BE2C (cell line): ENCODE data around the gene OSM.

ENCODE experiments used
- DNase-seq: peaks from one replicate; pipeline ENCODE4 v3.0.0-alpha.2; 2020
- H3K27me3 ChIP-seq: fragments of 250-450 bp; sonication (Bioruptor Pico); 2 replicates; pipeline ENCODE4 v1.5.1; 2020; ENCODE audit warnings: mild to moderate bottlenecking
- H3K36me3 ChIP-seq: fragments of 250-450 bp; sonication (Bioruptor Pico); 2 replicates; pipeline ENCODE4 v1.5.1; 2020; ENCODE audit warnings: mild to moderate bottlenecking
- H3K4me1 ChIP-seq: fragments of 250-450 bp; sonication (Bioruptor Pico); 2 replicates; pipeline ENCODE4 v1.5.1; 2020
- H3K4me3 ChIP-seq: 2 replicates; pipeline ENCODE4 v1.5.1; 2011; ENCODE audit warnings: low read depth, low read length
- H3K9me3 ChIP-seq: fragments of 250-450 bp; sonication (Bioruptor Pico); 2 replicates; pipeline ENCODE4 v1.5.1; 2020
- TF ChIP-seq, protein P1 (sequence below): IDR thresholded peaks from 2 replicates; pipeline ENCODE4 v1.5.1; 2012; ENCODE audit warnings: mild to moderate bottlenecking, low read depth, low read length

Gene OSM

DNA sequence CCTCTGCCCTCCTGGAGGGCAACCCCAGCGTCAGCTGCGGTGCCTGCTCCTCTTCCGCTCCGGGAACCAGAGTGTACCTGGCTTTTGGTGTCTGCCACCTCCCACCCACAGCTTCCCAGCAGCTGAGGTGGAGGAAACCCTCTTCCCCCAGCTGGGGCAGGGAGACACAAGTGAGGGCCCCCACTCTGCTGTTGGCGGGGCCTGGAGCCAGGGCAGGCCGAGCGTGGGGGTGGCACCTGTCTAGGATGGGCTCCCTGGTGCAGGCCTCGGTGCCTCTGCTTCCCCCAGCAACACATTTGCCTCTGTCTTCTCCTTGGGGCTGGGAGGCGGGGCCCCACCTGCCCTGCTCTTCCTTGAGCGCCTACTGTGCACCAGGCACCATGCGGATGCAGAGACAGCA is 6.4 kb downstream of the OSM start:
- DNase-seq = no peak
- TF ChIP-seq, protein P1, sequence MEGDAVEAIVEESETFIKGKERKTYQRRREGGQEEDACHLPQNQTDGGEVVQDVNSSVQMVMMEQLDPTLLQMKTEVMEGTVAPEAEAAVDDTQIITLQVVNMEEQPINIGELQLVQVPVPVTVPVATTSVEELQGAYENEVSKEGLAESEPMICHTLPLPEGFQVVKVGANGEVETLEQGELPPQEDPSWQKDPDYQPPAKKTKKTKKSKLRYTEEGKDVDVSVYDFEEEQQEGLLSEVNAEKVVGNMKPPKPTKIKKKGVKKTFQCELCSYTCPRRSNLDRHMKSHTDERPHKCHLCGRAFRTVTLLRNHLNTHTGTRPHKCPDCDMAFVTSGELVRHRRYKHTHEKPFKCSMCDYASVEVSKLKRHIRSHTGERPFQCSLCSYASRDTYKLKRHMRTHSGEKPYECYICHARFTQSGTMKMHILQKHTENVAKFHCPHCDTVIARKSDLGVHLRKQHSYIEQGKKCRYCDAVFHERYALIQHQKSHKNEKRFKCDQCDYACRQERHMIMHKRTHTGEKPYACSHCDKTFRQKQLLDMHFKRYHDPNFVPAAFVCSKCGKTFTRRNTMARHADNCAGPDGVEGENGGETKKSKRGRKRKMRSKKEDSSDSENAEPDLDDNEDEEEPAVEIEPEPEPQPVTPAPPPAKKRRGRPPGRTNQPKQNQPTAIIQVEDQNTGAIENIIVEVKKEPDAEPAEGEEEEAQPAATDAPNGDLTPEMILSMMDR = no peak
- H3K27me3 ChIP-seq = no peaks in the 10 kb centered on the region
- H3K4me1 ChIP-seq = 0 out of 2 replicates have a peak, but pooled peaks cover 2% of the 10 kb centered on the region
- no peaks in the 10 kb centered on the region for H3K9me3 ChIP-seq
- no peaks in the 10 kb centered on the region for H3K36me3 ChIP-seq
- no peak overlapping the region for H3K4me3 ChIP-seq

DNA sequence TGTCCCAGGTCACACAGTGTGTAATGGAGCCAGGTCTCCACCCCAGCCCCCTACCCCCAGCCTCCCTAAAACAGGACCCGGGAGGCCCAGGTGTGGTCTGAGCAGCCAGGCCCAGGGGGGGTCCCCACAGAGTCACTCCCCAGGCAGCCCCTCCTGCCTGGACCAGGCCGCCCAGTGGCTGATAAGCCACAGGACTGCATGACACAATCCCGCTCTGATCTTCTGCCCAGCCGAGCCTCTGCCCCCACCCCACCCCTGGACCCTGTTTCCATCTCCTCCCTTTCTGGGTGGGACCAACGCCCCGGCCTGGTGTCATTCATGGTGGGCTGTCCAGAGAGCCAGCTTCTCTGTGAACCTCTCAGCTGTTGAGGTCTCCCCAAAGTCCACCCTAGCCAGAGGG is 12.3 kb downstream of the OSM start:
- TF ChIP-seq, protein P1 = no peak
- Histone ChIP-seq H3K4me3 (no peak overlapping the region), H3K27me3 (no peaks in the 10 kb centered on the region), H3K4me1 (peaks cover 30% of the 10 kb centered on the region), H3K36me3 (no peaks in the 10 kb centered on the region), H3K9me3 (no peaks in the 10 kb centered on the region)
- no peak for DNase-seq

DNA sequence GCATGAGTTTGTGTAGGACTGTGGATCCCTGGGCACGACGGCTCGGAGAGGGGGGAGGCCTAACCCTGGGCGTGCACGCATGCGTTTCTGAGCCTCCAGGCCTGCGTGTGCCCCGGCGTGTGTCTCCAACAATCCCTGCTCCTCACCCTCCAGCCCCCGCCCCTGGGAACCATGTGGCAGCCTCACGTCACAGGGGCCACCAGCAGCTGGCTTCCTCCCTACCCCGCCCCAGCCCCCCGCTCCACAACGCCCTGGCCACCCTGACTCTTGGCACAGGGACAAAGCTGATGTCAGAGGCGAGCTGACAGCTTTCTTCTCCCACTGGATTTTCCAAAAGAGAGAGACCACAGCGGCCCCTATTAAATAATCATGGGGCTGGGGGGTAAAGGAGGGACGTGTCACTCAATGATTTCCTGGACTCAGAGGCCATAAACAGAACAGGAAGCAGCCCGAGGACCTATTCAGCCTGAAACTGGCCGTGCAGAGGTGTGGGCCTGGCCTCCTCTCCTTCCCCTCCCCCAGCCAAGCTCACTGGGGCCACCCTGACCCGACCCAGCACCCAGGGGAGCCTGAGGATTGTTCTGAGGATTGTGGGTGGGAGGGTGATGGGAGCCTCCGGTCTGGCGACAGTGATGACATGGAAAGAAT is 13.3 kb downstream of the OSM start:
- peaks cover 30% of the 10 kb centered on the region for H3K4me1 ChIP-seq
- H3K9me3 ChIP-seq = no peaks in the 10 kb centered on the region
- H3K27me3 ChIP-seq = no peaks in the 10 kb centered on the region
- TF ChIP-seq, protein P1 = no peak
- H3K36me3 ChIP-seq = no peaks in the 10 kb centered on the region
- DNase-seq = peak; percentile 95
- H3K4me3 ChIP-seq = peak overlapping the region; percentile 36

DNA sequence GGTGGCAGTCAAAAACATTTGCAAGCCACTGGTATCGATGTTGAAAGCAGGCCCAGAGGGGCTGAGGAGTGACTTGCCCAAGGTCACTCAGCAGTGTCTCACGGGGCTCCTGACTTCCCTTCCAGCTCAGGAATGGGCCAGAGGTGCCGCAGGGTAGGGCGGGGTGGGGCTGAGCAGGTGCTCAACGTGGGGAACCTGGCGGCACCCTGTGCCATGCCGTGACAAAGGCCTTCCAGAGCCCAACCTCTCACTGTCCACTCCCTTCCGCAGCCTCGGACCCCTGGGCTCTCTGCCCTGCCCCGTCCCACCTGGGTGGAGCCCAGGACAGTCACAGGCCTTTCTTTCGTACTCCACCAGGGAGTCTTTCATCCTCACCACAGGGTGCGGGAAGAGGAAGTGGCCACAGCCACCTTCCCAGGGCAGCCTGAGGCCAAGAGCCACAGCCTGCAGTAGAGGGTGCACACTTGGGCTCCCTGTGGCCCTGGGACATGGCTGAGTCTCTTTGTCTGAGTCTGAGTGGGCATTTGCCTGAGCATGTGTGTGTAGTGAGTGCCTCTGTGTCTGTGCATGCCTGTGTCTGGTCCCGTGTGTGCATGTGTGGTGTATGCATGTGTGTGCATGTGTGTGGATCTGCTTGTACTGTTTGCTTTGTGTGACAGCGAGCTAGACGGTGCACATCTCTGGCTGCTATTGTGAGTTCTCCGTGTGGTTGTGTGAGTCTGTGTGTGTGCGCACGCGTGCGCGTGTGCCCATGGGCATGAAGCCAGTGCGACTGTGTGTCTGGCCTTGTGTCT is 14.0 kb downstream of the OSM start:
- TF ChIP-seq, protein P1 = no peak
- Histone ChIP-seq H3K36me3 (no peaks in the 10 kb centered on the region), H3K9me3 (no peaks in the 10 kb centered on the region), H3K27me3 (no peaks in the 10 kb centered on the region), H3K4me1 (peaks cover 30% of the 10 kb centered on the region), H3K4me3 (no peak overlapping the region; the same call in 1 of the 2 replicates)
- DNase-seq = no peak

DNA sequence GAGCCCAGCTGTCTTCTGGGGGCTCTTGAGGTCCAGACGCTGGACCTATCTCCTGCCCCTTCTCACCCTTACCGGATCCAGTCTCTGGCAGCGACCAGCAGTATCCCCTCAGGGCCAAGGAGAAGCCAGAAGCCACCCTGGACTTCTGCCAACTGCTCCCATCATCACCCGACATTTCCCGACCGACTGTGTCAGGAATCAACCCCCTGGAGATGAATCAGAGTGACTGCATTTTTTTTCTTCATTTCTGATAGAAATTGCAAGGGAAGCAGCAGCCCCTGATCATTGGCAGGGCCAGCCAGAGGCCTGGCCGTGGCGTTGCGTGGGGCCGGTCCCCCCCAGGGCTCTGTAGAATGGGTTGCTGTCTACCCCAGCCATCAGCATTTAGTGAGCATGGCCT is 14.9 kb downstream of the OSM start:
- DNase-seq = peak; percentile 92
- TF ChIP-seq, protein P1 = no peak
- no peaks in the 10 kb centered on the region for H3K27me3 ChIP-seq
- peaks cover 30% of the 10 kb centered on the region for H3K4me1 ChIP-seq
- no peak overlapping the region; the same call in 1 of the 2 replicates for H3K4me3 ChIP-seq
- no peaks in the 10 kb centered on the region for H3K36me3 ChIP-seq
- no peaks in the 10 kb centered on the region for H3K9me3 ChIP-seq
